ENCODE data around the gene AATF. TPM values are rescaled to one million over a fixed set of nuclear protein-coding genes. Genes with fewer than 3 reads are reported as not detected.

The AATF gene
- total and polyA plus RNA-seq, 9 of the 15 experiments (the other 6 are each of a cell fraction or from before 2014, with no cell fraction given), result 34.5 to 133 (median 90.1) TPM

GRCh38 chr17:37094391-37094790 lies 145.6 kb downstream of the AATF start:
- Histone ChIP-seq H3K4me2 (ENCODE audit: insufficient read depth, low read length) (no peak overlapping the region), H3K27me3 (ENCODE audit: control insufficient read depth in 2 of 2, insufficient read depth in 2 of 2, low read length in 2 of 2) (no peaks in the 10 kb centered on the region), H3K36me3 (ENCODE audit: control insufficient read depth, insufficient read depth, low read length) (peaks cover 98% of the 10 kb centered on the region), H3K9ac (ENCODE audit: insufficient read depth in 1 of 2, low read depth in 2 of 2, low read length in 2 of 2) (no peak overlapping the region), H3K79me2 (ENCODE audit: control insufficient read depth, insufficient read depth, low read length) (no peaks in the 10 kb centered on the region), H3K9me1 (ENCODE audit: control insufficient read depth, insufficient read depth, low read length) (no peaks in the 10 kb centered on the region), H3K4me1 (replicated peaks in 1 of 2; ENCODE audit: control insufficient read depth in 2 of 2, insufficient read depth in 2 of 2, low read length in 2 of 2) (no peaks in the 10 kb centered on the region), H3K9me3 (replicated peaks; ENCODE audit: control insufficient read depth, insufficient read depth, low read depth, low read length) (no peaks in the 10 kb centered on the region), H2AFZ (ENCODE audit: low read depth, low read length) (no peak overlapping the region), H3K4me3 (no peak overlapping the region), H3K27ac (ENCODE audit: extremely low read depth, low read depth, low read length) (no peak overlapping the region), H4K20me1 (replicated peaks; ENCODE audit: control insufficient read depth, insufficient read depth, low read length) (no peaks in the 10 kb centered on the region)
- ChIA-PET CTCF (ENCODE audit: low intra/inter-chr PET ratio) (no interaction called here), POLR2A (interaction anchor here (1.5 to 3.8 kb wide), 2 partner anchors 10 kb away, joined by 4 to 10 read pairs; no protein-coding TSS in a partner anchor)
- BruUV-seq (replicated peaks), result no TSS peak
- FAIRE-seq (no peak), ATAC-seq (no peak), DNase-seq (ENCODE audit: extremely low read depth in 1 of 4, low spot score in 3 of 4) (no peak)
- intact Hi-C loops (cut with micrococcal nuclease), result no loop called here
- in situ Hi-C loops (cut with MboI), result no loop called here
- 86% methylated on average over 4 of the region's 4 CpGs for WGBS (ENCODE audit: insufficient coverage, low coverage, missing lambda C conversion rate)
- TF ChIP-seq ERF (CRISPR knock-in tag; IDR thresholded peaks at IDR 0.05) (no peak), BACH1 (tag; IDR thresholded peaks at IDR 0.05) (no peak), LEF1 (IDR thresholded peaks at IDR 0.05) (no peak), ELF2 (CRISPR knock-in tag; IDR thresholded peaks at IDR 0.05) (no peak), ZNF41 (CRISPR knock-in tag; conservative IDR thresholded peaks at IDR 0.05) (no peak), MTA3 (IDR thresholded peaks at IDR 0.05; ENCODE audit: borderline replicate concordance) (no peak), ILK (tag; IDR thresholded peaks at IDR 0.05; ENCODE audit: borderline replicate concordance, low read depth) (no peak), RERE (CRISPR knock-in tag; IDR thresholded peaks at IDR 0.05; ENCODE audit: borderline replicate concordance) (no peak), TOE1 (IDR thresholded peaks at IDR 0.05; ENCODE audit: borderline replicate concordance) (no peak), TOE1 (CRISPR knock-in tag; IDR thresholded peaks at IDR 0.05; ENCODE audit: borderline replicate concordance, low read depth) (no peak), CBFA2T3 (IDR thresholded peaks at IDR 0.05) (no peak), MBD2 (IDR thresholded peaks at IDR 0.05; ENCODE audit: borderline replicate concordance, low read depth) (no peak), SP1 (CRISPR knock-in tag; IDR thresholded peaks at IDR 0.05) (no peak), IFI16 (CRISPR knock-in tag; IDR thresholded peaks at IDR 0.05) (no peak), ASH1L (IDR thresholded peaks at IDR 0.05; ENCODE audit: borderline replicate concordance, low read depth, partially characterized antibody) (no peak), ZNF133 (CRISPR knock-in tag; IDR thresholded peaks at IDR 0.05) (no peak), SPI1 (IDR thresholded peaks at IDR 0.05; ENCODE audit: borderline replicate concordance, low read depth, low read length) (no peak)
